H1 (cell line): ENCODE data around the gene S100A16. TPM values are rescaled to one million over a fixed set of nuclear protein-coding genes. Genes with fewer than 3 reads are reported as not detected.

Experiments
- CTCF ChIA-PET: fragments of 300-600 bp; sonication (Branson Sonifier 250); formaldehyde crosslinking; loops from one replicate; lab custom pipeline; 2021; ENCODE audit not compliant: partially characterized antibody; lab: Charles Lee
- POLR2A ChIA-PET: fragments of 300-600 bp; sonication (Branson Sonifier 250); formaldehyde crosslinking; loops from one replicate; lab custom pipeline; 2021; ENCODE audit warnings: inconsistent platforms; ENCODE audit not compliant: partially characterized antibody; lab: Charles Lee
- DNase-seq, 2 experiments: peaks; one replicate each; pipeline versions ENCODE4 v3.0.0 to v3.0.0-alpha.2; 2010 to 2022; ENCODE audit warnings: low spot score in 2 of 2, low read depth in 1 of 2, mixed read lengths in 1 of 2
- FAIRE-seq: peaks from 2 replicates; lab custom pipeline; 2011; peaks lifted over from hg19 to GRCh38; lab: Jason Lieb, UNC
- H2AFZ ChIP-seq: 2 replicates; pipeline ENCODE4 v1.8.1; 2012; ENCODE audit warnings: low read length, inconsistent platforms
- H2AK5ac ChIP-seq: 2 replicates; pipeline ENCODE4 v1.6.1; 2013; ENCODE audit warnings: low read depth, low read length
- H2BK120ac ChIP-seq: replicated peaks from 2 replicates; pipeline ENCODE3; 2013; ENCODE audit warnings: low read depth, low read length, inconsistent platforms
- H2BK12ac ChIP-seq: 2 replicates; pipeline ENCODE4 v1.6.1; 2013; ENCODE audit warnings: low read depth, low read length
- H2BK15ac ChIP-seq: 2 replicates; pipeline ENCODE4 v1.6.1; 2013; ENCODE audit warnings: low read length
- H2BK20ac ChIP-seq: 2 replicates; pipeline ENCODE4 v1.6.1; 2013; ENCODE audit warnings: low read length
- H2BK5ac ChIP-seq: 2 replicates; pipeline ENCODE4 v1.6.1; 2013; ENCODE audit warnings: low read depth, low read length
- H3K14ac ChIP-seq: 2 replicates; pipeline ENCODE4 v1.6.1; 2013; ENCODE audit warnings: inconsistent platforms; ENCODE audit not compliant: insufficient read length
- H3K18ac ChIP-seq: 2 replicates; pipeline ENCODE4 v1.6.1; 2013; ENCODE audit warnings: low read length; ENCODE audit errors: extremely low read depth
- H3K23ac ChIP-seq: 2 replicates; pipeline ENCODE4 v1.6.1; 2013; ENCODE audit warnings: inconsistent platforms; ENCODE audit not compliant: insufficient read length
- H3K23me2 ChIP-seq: 2 replicates; pipeline ENCODE4 v1.6.1; 2013; ENCODE audit warnings: low read depth, low read length
- H3K27ac ChIP-seq: 2 replicates; pipeline ENCODE4 v1.6.1; 2011; ENCODE audit warnings: low read depth, low read length, inconsistent platforms
- H3K27me3 ChIP-seq, 4 experiments: replicated peaks in 1 of 4; 1 replicate in 1 of 4; 2 replicates in 3 of 4; pipeline versions ENCODE4 v1.6.1 to v1.8.1; 2011 to 2013; ENCODE audit warnings: low read length in 3 of 4, mild to moderate bottlenecking in 3 of 4, inconsistent platforms in 2 of 4, mixed read lengths in 2 of 4, moderate library complexity in 1 of 4; ENCODE audit not compliant: control insufficient read depth in 3 of 4, insufficient read depth in 3 of 4; ENCODE audit errors: extremely low read depth in 1 of 4
- H3K36me3 ChIP-seq, 4 experiments: 2 replicates each; pipeline versions ENCODE4 v1.6.1 to v1.8.1; 2011 to 2013; ENCODE audit warnings: mild to moderate bottlenecking in 4 of 4, low read length in 3 of 4, moderate library complexity in 2 of 4, control low read depth in 1 of 4, inconsistent platforms in 1 of 4; ENCODE audit not compliant: insufficient read depth in 4 of 4, control insufficient read depth in 2 of 4
- H3K4ac ChIP-seq: replicated peaks from 2 replicates; pipeline ENCODE3; 2013; ENCODE audit warnings: low read length, low read depth, mixed read lengths, inconsistent platforms; ENCODE audit not compliant: insufficient read length
- H3K4me1 ChIP-seq, 4 experiments: replicated peaks in 1 of 4; 1 replicate in 1 of 4; 2 replicates in 3 of 4; pipeline versions ENCODE4 v1.6.1 to v1.8.1; 2011 to 2013; ENCODE audit warnings: low read length in 3 of 4, inconsistent platforms in 2 of 4, mixed read lengths in 1 of 4; ENCODE audit not compliant: insufficient read depth in 4 of 4, control insufficient read depth in 3 of 4
- H3K4me2 ChIP-seq, 2 experiments: 2 replicates each; pipeline versions ENCODE4 v1.6.1 to v1.8.1; 2011 to 2013; ENCODE audit warnings: low read depth in 2 of 2, low read length in 2 of 2, control low read depth in 1 of 2, inconsistent platforms in 1 of 2, mild to moderate bottlenecking in 1 of 2; ENCODE audit not compliant: insufficient read depth in 1 of 2
- H3K4me3 ChIP-seq, 4 experiments: fragments of 200-600, 300-600 bp in 1 of 4; sonication (generic), shearing (Covaris generic), sonication (Bioruptor Twin) in 1 of 4; 2 replicates each; pipeline versions ENCODE4 v1.5.1 to v1.8.1; 2011 to 2016; ENCODE audit warnings: low read length in 4 of 4, low read depth in 3 of 4, control low read depth in 2 of 4, inconsistent platforms in 2 of 4, mild to moderate bottlenecking in 2 of 4, mixed read lengths in 1 of 4, moderate library complexity in 1 of 4; ENCODE audit not compliant: insufficient read depth in 2 of 4; ENCODE audit errors: extremely low read depth in 1 of 4
- H3K56ac ChIP-seq: replicated peaks from 2 replicates; pipeline ENCODE3; 2013; ENCODE audit warnings: low read depth, mild to moderate bottlenecking, mixed read lengths, low read length, inconsistent platforms; ENCODE audit not compliant: insufficient read length
- H3K79me1 ChIP-seq: 2 replicates; pipeline ENCODE4 v1.6.1; 2013; ENCODE audit warnings: low read depth, low read length, control low read depth
- H3K79me2 ChIP-seq, 2 experiments: 2 replicates each; pipeline versions ENCODE4 v1.6.1 to v1.8.1; 2012 to 2013; ENCODE audit warnings: low read length in 2 of 2, mild to moderate bottlenecking in 2 of 2, inconsistent platforms in 1 of 2; ENCODE audit not compliant: insufficient read depth in 2 of 2, control insufficient read depth in 1 of 2
- H3K9ac ChIP-seq, 4 experiments: replicated peaks in 1 of 4; 1 replicate in 1 of 4; 2 replicates in 3 of 4; pipeline versions ENCODE4 v1.6.1 to v1.8.1; 2011 to 2013; ENCODE audit warnings: low read depth in 3 of 4, low read length in 3 of 4, control low read depth in 2 of 4, mild to moderate bottlenecking in 2 of 4, moderate library complexity in 2 of 4, inconsistent platforms in 1 of 4; ENCODE audit errors: extremely low read depth in 1 of 4
- H3K9me3 ChIP-seq, 2 experiments: 2 replicates each; pipeline versions ENCODE4 v1.6.1 to v1.8.1; 2012 to 2013; ENCODE audit warnings: mild to moderate bottlenecking in 2 of 2, moderate library complexity in 2 of 2, control low read depth in 1 of 2, inconsistent platforms in 1 of 2, low read depth in 1 of 2, low read length in 1 of 2, mixed read lengths in 1 of 2; ENCODE audit not compliant: insufficient read depth in 2 of 2
- H4K20me1 ChIP-seq, 2 experiments: replicated peaks in 1 of 2; 2 replicates each; pipeline versions ENCODE3 to v1.8.1; 2011 to 2013; ENCODE audit warnings: inconsistent platforms in 2 of 2, low read length in 2 of 2, mild to moderate bottlenecking in 1 of 2; ENCODE audit not compliant: insufficient read depth in 2 of 2, control insufficient read depth in 1 of 2
- H4K5ac ChIP-seq: 2 replicates; pipeline ENCODE4 v1.6.1; 2013; ENCODE audit warnings: low read length, low read depth, mixed read lengths, inconsistent platforms; ENCODE audit not compliant: insufficient read length
- H4K8ac ChIP-seq: 2 replicates; pipeline ENCODE4 v1.8.0; 2013; ENCODE audit warnings: mild to moderate bottlenecking, moderate library complexity, low read length, inconsistent platforms; ENCODE audit not compliant: insufficient read depth; ENCODE audit errors: extremely low read depth
- H4K91ac ChIP-seq: replicated peaks from 2 replicates; pipeline ENCODE3; 2013; ENCODE audit warnings: low read length, mixed read lengths, inconsistent platforms; ENCODE audit not compliant: insufficient read length
- BACH1 ChIP-seq: IDR thresholded peaks from 2 replicates; pipeline ENCODE4 v1.6.1; 2012; ENCODE audit warnings: low read length, improper control_type of control experiment
- BCL11A ChIP-seq, 2 experiments: IDR thresholded peaks; one replicate each; pipeline ENCODE4 v1.6.1; 2011; ENCODE audit warnings: low read depth in 2 of 2, low read length in 2 of 2, mild to moderate bottlenecking in 2 of 2
- CHD1 ChIP-seq: IDR thresholded peaks from 2 replicates; pipeline ENCODE4 v1.6.1; 2012; ENCODE audit warnings: low read depth, low read length, improper control_type of control experiment
- EP300 ChIP-seq, 2 experiments: IDR thresholded peaks; 1 replicate in 1 of 2; 2 replicates in 1 of 2; pipeline ENCODE4 v1.6.1; 2011 to 2012; ENCODE audit warnings: low read depth in 2 of 2, low read length in 2 of 2, mild to moderate bottlenecking in 2 of 2, borderline replicate concordance in 1 of 2, inconsistent platforms in 1 of 2, moderate library complexity in 1 of 2
- MAFK ChIP-seq: IDR thresholded peaks from 2 replicates; pipeline ENCODE4 v1.6.1; 2012; ENCODE audit warnings: low read depth, mild to moderate bottlenecking, improper control_type of control experiment, low read length
- NRF1 ChIP-seq: IDR thresholded peaks from 2 replicates; pipeline ENCODE4 v1.6.1; 2011; ENCODE audit warnings: mild to moderate bottlenecking, low read depth, low read length, improper control_type of control experiment
- RBBP5 ChIP-seq: IDR thresholded peaks from 2 replicates; pipeline ENCODE4 v1.7.1; 2012; ENCODE audit warnings: low read depth, mild to moderate bottlenecking, inconsistent platforms, low read length, moderate library complexity, borderline replicate concordance
- RFX5 ChIP-seq: IDR thresholded peaks from 2 replicates; pipeline ENCODE4 v1.6.1; 2011; ENCODE audit warnings: low read depth, low read length, improper control_type of control experiment, borderline replicate concordance
- TEAD4 ChIP-seq: IDR thresholded peaks from 2 replicates; pipeline ENCODE4 v1.6.1; 2012; ENCODE audit warnings: low read depth, low read length, inconsistent platforms, mixed read lengths
- WGBS, 2 experiments: shearing (Covaris generic) in 1 of 2; methylation state at CpG; one replicate each; pipeline versions ENCODE4 v1.1.6 to v1.1.7; 2013 to 2015; ENCODE audit warnings: low lambda C conversion rate in 2 of 2, mixed read lengths in 2 of 2, inconsistent platforms in 1 of 2, low coverage in 1 of 2, missing lambda C conversion rate in 1 of 2; ENCODE audit not compliant: insufficient replicate concordance in 2 of 2, insufficient coverage in 1 of 2, insufficient read length in 1 of 2; ENCODE audit errors: extremely low coverage in 1 of 2, missing lambda C conversion rate in 1 of 2; 5-methylcytosine and 5-hydroxymethylcytosine counted together
- polyA plus RNA-seq, 7 experiments: library from polyadenylated mRNA; depleted of rRNA in 3 of 7; stranded (reverse) in 5 of 7; unstranded in 2 of 7; fragments of >200 nt in 5 of 7; fragments of 200-250 nt in 2 of 7; gene quantifications; 1 replicate in 5 of 7; 2 replicates in 1 of 7; 4 replicates in 1 of 7; pipeline versions ENCODE4 v1.2.1 to v1.2.3, GENCODE V29; 2011 to 2013; ENCODE audit warnings: missing spikeins in 2 of 7, mixed read lengths in 2 of 7
- total RNA-seq: library from RNA; stranded (reverse); fragmentation: NEBNext Ultra II Directional; extraction: Animal tissue kit (Norgen Biotek cat#: 25700); gene quantifications from 2 replicates; pipeline ENCODE4 v1.2.1, GENCODE V29; 2021

S100A16 gene
- total and polyA plus RNA-seq, 2 of the 8 experiments (the other 6 are each of a cell fraction or from before 2014, with no cell fraction given): 14.9 to 61.4 TPM

DNA sequence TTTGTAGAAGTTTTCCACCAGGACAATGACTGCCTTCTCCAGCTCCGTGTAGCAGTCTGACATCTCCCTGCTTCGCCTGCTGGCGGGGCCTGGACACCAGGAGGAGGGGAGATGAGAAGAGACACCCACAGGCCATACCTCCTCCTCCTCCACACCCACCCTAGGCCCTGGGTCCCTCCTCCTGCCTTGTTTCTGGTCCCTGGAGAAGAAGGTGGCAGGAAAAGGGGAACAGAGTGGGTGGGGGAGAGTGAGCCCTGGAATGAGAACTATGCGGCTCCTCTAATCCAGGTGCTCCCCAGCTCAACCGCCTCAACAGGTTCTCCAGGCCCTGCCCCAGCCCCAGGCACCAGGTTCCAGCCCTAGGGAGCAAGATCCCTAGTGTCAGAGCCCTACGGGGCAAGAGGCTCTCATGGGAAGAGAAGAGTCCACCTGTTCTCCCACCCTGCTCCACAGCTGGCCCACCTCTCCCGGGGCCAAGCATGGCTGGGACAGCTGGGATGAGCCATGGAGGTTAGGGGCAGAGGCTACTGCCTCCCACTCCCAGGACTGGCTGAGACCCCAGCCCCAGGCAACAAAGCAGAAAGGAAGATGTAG is 4.8 kb downstream of the S100A16 start:
- Histone ChIP-seq H3K36me3 (no peaks in the 10 kb centered on the region), H2AFZ (no peak overlapping the region), H3K18ac (peak overlapping the region; percentile 38; the same call in 1 of the 2 replicates), H4K91ac (peak overlapping the region; percentile 75), H3K23me2 (peaks cover 3% of the 10 kb centered on the region; the same call in 1 of the 2 replicates), H3K27ac (no peak overlapping the region), H3K27me3 (no peaks in the 10 kb centered on the region; a peak in 1 of 7 replicates), H3K4ac (no peak overlapping the region), H2BK20ac (no peak overlapping the region), H3K9me3 (no peaks in the 10 kb centered on the region), H2BK12ac (peak overlapping the region; percentile 92; the same call in 1 of the 2 replicates), H3K14ac (no peak overlapping the region), H3K79me1 (no peaks in the 10 kb centered on the region), H3K4me1 (peaks cover 0 to 32% (median 20%) of the 10 kb centered on the region in 4 experiments; a peak in 6 of 7 replicates), H2BK120ac (no peak overlapping the region), H2AK5ac (peak overlapping the region; percentile 11; the same call in 1 of the 2 replicates), H4K8ac (no peak overlapping the region), H2BK5ac (peak overlapping the region; percentile 79; the same call in 1 of the 2 replicates), H4K20me1 (no peaks in the 10 kb centered on the region), H3K9ac (no peak overlapping the region), H3K23ac (no peak overlapping the region), H3K79me2 (no peaks in the 10 kb centered on the region), H3K4me2 (peak overlapping the region in 1 of 2 experiments; percentile 22; a peak in 1 of 4 replicates), H3K56ac (no peak overlapping the region), H3K4me3 (no peak overlapping the region), H2BK15ac (peak overlapping the region; percentile 95; the same call in 1 of the 2 replicates), H4K5ac (no peak overlapping the region)
- POLR2A ChIA-PET: interaction anchor here (0.9 to 15.3 kb wide), 5 partner anchors 9 to 382 kb away, joined by 3 to 261 read pairs (median 3); partner anchors contain the start of genes CHTOP, RPS27, S100A1 and S100A13
- CTCF ChIA-PET: interaction anchor here (1.0 to 15.9 kb wide), 7 partner anchors 8 to 373 kb away, joined by 3 to 224 read pairs (median 13); partner anchors contain the start of genes S100A13 and S100A14
- TF ChIP-seq BACH1 (no peak), RBBP5 (0 out of 2 replicates have a peak, but pooled peaks have one; percentile 37), TEAD4 (0 out of 2 replicates have a peak, but pooled peaks have one; percentile 10), EP300 (IDR thresholded peaks at IDR 0.05; ENCODE audit: borderline replicate concordance in 1 of 2, low read depth in 2 of 2, low read length in 2 of 2) (no peak), RFX5 (no peak), BCL11A (IDR thresholded peaks at IDR 0.05; ENCODE audit: low read depth in 2 of 2, low read length in 2 of 2) (no peak), CHD1 (no peak), MAFK (no peak), NRF1 (no peak)
- FAIRE-seq (no peak), DNase-seq (no peak)
- 87% methylated on average over 7 of the region's 7 CpGs; no CpG with 5 or more reads in 1 of the 2 experiments for WGBS, 2 experiments
